Duodenal mucosa (tissue), 2 donors: Measurements from ENCODE around the gene SMAD6.

ENCODE experiments used
- H3K27ac ChIP-seq: one replicate; pipeline ENCODE4 v1.7.0; 2013; ENCODE audit warnings: low read depth, low read length
- H3K27me3 ChIP-seq, 2 donors: one replicate each; pipeline ENCODE4 v1.7.0; 2013; ENCODE audit warnings: low read length in 2 of 2, control low read depth in 1 of 2; ENCODE audit not compliant: insufficient read depth in 2 of 2, control insufficient read depth in 1 of 2
- H3K36me3 ChIP-seq, 2 donors: one replicate each; pipeline ENCODE4 v1.7.0; 2013; ENCODE audit warnings: low read length in 2 of 2, control low read depth in 1 of 2; ENCODE audit not compliant: insufficient read depth in 2 of 2, control insufficient read depth in 1 of 2
- H3K4me1 ChIP-seq, 2 donors: one replicate each; pipeline ENCODE4 v1.7.0; 2013; ENCODE audit warnings: low read length in 2 of 2, control low read depth in 1 of 2; ENCODE audit not compliant: insufficient read depth in 2 of 2, control insufficient read depth in 1 of 2
- H3K4me3 ChIP-seq, 2 donors: one replicate each; pipeline ENCODE4 v1.7.0; 2013; ENCODE audit warnings: low read length in 2 of 2, low read depth in 1 of 2
- H3K9ac ChIP-seq, 2 donors: one replicate each; pipeline ENCODE4 v1.7.0; 2013; ENCODE audit warnings: low read length in 2 of 2, low read depth in 1 of 2
- H3K9me3 ChIP-seq, 2 donors: one replicate each; pipeline ENCODE4 v1.7.0; 2013; ENCODE audit warnings: low read length in 2 of 2, control low read depth in 1 of 2; ENCODE audit not compliant: control insufficient read depth in 1 of 2

The SMAD6 gene

DNA sequence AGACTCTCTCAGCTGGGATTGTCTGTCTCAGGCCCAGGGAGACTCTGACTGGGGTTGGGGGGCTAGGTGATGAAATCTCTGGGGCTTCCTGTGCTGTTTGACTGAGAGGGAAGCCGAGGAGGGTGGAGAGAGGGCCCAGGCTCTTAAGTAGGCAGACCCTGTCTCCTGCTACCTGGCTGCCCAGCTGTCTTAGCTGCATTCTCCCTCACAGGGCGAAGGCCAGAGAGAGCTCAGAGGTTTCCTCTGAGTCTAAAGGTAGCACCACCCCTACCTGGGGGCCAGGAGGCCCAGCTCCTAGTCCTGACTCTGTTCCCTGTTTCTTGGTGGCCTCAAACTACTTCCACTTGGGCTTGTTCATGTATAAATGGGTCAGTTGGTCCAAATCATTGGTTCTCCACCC, 24.4 kb downstream of the SMAD6 start:
- H3K9me3 ChIP-seq, result no peaks in the 10 kb centered on the region
- H3K27me3 ChIP-seq, result no peaks in the 10 kb centered on the region
- H3K4me1 ChIP-seq, result peaks cover 5 to 6% of the 10 kb centered on the region in 2 donors
- peaks cover 0 to 11% of the 10 kb centered on the region in 2 donors for H3K36me3 ChIP-seq
- H3K9ac ChIP-seq, result no peak overlapping the region
- H3K4me3 ChIP-seq, result no peak overlapping the region
- H3K27ac ChIP-seq, result no peak overlapping the region

DNA sequence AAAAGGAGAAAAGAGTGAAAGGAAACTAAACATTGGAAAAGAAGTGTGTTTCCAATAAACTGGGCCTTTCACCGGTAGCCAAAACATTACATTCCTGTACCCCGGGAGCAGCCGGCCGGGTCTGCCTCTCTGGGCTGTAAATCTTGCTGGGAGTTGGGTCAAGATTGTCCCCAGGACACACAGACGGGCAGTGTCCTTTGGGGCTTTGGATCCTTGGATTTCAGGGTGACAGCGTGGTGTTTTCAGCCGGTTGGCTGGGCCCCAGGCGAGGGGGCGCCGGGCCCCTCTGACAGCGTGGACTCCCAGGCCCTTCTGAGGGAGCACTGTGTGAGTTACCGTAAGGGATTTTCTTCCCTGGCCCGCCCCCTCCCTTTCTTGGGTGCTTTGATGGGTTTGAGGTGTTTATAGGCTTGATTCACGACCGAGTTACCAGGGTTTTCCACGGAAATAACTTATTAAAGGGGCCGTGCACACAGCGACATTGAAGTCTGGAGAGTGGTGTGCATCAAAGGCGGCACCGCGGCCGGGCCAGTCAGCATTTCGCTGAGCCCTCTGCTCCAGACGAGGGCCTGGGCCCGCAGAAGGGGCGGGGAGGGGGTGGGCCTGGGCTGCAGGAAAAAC, 27.4 kb downstream of the SMAD6 start:
- Histone ChIP-seq H3K9me3 (no peaks in the 10 kb centered on the region), H3K9ac (no peak overlapping the region), H3K36me3 (peaks cover 0 to 4% of the 10 kb centered on the region in 2 donors), H3K27ac (no peak overlapping the region), H3K4me3 (no peak overlapping the region), H3K4me1 (peaks cover 6 to 12% of the 10 kb centered on the region in 2 donors), H3K27me3 (no peaks in the 10 kb centered on the region)

DNA sequence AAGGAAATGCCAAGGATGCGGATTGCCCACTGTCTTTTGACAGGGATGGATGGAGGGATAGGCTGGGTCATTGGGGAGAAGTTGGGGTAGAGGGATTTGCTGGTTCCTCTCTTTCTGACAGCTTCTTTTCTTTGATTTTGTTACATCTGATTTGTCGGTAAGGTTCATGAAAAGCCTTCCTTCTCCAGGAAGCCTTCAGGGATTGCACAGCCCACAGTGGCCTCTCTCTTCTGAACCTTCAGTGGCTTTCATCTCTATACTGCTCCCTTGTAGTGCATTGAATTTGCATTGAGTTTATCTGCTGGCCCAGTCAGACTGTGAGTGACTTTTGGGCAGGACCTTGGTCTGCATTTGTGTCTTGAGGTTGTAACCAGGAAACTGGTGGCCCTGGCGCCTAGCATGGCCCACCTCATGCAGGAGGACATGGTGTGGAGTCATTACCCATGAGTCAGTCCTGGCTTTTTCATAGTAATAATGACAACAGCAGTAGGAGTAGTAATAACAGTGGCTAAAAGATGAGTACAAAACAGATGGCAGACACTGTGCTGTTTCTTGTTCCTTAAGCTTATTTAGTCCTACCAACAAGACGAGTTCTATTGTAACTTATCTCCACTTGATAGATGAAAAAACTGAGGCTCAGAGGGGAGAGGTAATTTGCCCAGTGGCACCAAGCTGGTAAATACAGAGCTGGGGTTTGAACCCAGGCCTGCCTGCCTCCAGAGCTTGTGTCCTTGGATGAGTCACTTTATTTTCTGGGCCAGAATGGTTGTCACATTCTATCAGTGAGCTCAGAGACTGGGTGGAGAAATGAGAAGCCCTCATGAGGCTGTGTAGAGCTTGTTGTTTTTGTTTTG, 28.4 kb downstream of the SMAD6 start:
- H3K9me3 ChIP-seq, result no peaks in the 10 kb centered on the region
- no peak overlapping the region for H3K9ac ChIP-seq
- H3K27me3 ChIP-seq, result no peaks in the 10 kb centered on the region
- no peak overlapping the region for H3K4me3 ChIP-seq
- peaks cover 0 to 2% of the 10 kb centered on the region in 2 donors for H3K36me3 ChIP-seq
- no peak overlapping the region for H3K27ac ChIP-seq
- peaks cover 6 to 12% of the 10 kb centered on the region in 2 donors for H3K4me1 ChIP-seq

DNA sequence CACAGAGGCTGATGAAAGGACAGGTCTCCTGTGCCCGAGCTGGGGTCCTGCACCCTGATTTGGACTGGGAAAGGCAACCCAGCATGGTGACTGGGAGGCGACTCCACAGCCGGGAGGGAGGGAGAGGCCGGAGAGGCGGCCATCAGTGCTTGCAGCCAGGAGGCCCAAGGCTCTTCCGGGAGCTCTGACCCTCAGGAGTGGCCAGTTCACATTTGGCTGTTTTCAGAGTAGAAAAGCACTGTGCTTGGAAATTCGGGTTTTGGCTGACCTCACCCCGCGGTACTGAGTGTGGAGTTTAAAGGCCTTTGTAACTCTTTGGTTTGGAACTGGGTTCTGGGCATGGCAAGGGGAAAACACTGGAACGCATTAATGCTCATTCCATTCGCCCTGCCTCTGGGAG, 31.9 kb downstream of the SMAD6 start:
- Histone ChIP-seq H3K9ac (no peak overlapping the region), H3K27ac (no peak overlapping the region), H3K4me1 (peaks cover 0 to 12% of the 10 kb centered on the region in 2 donors), H3K36me3 (no peaks in the 10 kb centered on the region), H3K4me3 (no peak overlapping the region), H3K27me3 (no peaks in the 10 kb centered on the region), H3K9me3 (no peaks in the 10 kb centered on the region)

DNA sequence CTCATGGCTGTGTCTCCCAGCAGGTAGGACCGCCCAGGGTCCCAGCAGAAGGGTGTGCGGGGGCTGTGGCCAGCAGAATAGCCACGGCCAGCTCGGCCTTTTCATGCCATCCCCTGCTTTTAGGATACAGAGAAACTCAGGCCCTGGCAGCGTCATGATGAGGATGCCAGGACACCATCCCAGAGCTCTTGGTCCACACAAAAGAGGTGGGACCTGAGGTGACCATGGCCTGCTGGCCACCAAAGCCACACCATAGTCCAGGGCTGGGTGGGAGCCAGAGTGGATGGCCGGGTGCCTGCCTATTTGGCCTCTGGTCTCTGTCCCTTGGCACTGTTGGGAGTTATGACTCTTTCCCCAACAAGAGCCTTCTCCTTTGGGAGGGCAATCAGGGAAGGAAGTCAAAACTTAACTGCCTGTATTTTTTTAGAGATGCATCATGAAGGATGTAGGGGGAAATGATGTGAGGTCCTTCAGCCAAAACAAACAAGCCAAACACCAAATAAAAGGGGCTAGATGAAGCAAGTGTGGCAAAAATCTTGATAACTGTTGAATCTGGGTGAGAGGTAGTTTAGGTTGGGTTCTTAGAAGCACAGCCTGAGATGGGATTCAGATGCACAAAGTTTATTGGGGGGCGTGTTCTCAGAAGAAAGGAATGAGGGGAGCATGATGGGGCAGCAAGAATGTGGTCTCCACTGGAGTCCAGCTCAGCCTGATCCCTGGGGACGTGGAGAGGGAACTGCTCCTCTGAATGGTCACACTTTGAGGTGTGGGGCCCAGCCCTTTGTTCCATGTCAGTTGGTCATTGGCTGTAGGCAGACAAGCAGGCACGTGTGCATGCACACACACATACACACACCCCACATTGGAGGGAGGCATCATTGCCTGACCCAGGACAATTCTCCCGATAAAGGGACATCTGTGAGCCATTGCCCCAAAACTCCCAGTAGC, 33.2 kb downstream of the SMAD6 start:
- no peak overlapping the region for H3K27ac ChIP-seq
- no peaks in the 10 kb centered on the region for H3K36me3 ChIP-seq
- no peak overlapping the region for H3K9ac ChIP-seq
- peaks cover under 1 to 9% of the 10 kb centered on the region in 2 donors for H3K4me1 ChIP-seq
- no peaks in the 10 kb centered on the region for H3K9me3 ChIP-seq
- H3K4me3 ChIP-seq, result no peak overlapping the region
- H3K27me3 ChIP-seq, result no peaks in the 10 kb centered on the region

DNA sequence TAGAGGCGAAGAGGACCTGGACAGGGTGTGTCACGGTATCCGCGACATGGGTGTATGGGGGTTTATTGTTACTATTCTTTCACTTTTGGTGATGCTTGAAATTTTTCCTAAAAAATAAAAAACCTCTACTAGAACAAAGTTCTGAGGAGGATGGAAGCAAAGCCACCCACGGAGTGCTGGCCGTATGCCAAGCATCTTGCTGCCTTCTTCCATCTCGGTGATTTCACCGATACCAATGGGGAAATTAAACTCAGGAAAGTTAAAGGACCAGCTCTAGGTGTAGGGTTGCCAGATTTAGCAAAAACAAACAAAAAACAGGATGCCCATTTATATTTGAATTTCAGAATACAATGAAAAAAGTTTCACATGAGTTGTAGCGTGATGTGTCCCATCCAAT, 33.9 kb downstream of the SMAD6 start:
- Histone ChIP-seq H3K9me3 (no peaks in the 10 kb centered on the region), H3K4me3 (no peak overlapping the region), H3K27ac (no peak overlapping the region), H3K4me1 (peaks cover 6 to 13% of the 10 kb centered on the region in 2 donors), H3K9ac (no peak overlapping the region), H3K27me3 (no peaks in the 10 kb centered on the region), H3K36me3 (no peaks in the 10 kb centered on the region)

DNA sequence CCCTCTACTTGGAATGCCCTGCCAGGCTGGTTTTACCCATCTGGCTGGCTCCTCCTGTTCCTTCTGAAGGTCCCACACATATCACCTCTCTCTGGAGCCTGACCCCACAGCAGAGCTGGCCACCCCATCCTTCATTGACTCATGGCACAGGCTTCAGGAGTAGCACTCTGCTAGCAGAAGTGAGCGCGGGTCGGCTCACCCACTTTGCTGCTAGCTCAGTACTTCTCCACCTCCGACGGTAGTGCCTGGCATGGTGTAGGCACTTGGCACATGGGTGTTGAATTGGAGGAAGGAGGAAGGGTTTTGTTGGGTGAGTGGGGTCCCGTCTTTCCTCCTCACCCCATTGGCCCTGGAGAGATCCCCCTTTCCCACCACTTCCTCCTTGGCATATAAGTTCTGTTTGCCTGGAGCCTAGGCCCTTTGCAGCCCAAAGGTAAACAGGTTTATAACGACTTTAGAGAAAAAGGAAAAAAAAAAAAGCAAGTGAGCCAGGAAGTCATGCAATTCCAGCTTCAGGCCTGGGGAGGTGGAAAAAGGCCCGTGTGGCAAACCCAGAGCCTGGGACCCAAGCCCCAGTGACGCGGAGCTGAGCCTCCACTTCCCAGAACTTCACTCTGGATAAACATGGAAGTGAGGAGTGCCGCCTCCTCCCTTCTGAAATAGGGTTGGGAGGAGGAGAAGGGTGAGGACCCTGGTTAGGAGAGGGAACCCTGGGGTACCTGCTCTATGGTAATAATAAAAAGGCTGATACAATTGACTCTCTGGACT, 35.4 kb downstream of the SMAD6 start:
- Histone ChIP-seq H3K4me1 (peaks cover 6 to 13% of the 10 kb centered on the region in 2 donors), H3K4me3 (no peak overlapping the region), H3K9ac (no peak overlapping the region), H3K27me3 (no peaks in the 10 kb centered on the region), H3K9me3 (no peaks in the 10 kb centered on the region), H3K36me3 (no peaks in the 10 kb centered on the region), H3K27ac (no peak overlapping the region)

DNA sequence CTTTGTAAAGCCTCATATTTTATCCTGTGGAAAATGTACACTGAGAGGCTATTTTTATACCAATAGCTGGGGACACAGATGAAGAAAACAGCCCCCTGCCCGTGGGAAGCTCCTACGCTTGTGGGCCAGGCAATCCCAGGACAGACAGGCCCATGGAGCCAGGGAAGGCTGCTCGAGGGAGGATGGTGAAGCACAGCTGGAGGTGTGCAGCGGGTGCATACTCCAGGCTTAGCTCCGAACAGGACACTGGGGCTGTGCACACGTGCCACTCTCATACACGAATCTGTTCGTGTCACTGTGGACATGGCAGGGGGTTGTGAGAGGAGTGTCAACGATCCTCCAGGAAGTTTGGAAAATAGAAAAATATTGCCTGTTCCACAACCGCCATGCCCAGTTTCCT, 36.1 kb downstream of the SMAD6 start:
- Histone ChIP-seq H3K9me3 (no peaks in the 10 kb centered on the region), H3K4me3 (no peak overlapping the region), H3K36me3 (no peaks in the 10 kb centered on the region), H3K4me1 (peaks cover 6 to 13% of the 10 kb centered on the region in 2 donors), H3K27me3 (no peaks in the 10 kb centered on the region), H3K9ac (no peak overlapping the region), H3K27ac (no peak overlapping the region)

DNA sequence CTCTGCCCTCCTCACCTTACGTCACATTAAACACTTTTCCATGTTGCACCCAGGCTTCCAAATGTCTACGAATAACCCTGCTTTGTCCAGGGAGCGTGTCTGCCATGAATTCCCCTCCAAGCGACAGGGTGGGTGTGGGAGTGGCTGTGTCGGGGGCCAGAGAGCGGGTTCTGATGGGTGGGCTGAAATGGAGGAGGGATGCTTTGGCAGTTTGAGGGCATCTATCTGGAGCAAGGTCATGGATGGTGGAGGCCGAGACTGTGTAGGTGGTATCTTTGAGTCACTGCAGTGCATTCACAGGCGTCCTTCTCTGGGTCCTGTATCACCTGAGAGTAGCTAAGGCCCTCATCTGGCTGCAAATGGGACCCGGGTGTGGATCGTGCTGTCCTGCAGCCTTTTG, 36.6 kb downstream of the SMAD6 start:
- Histone ChIP-seq H3K9ac (no peak overlapping the region), H3K4me1 (peaks cover 6 to 13% of the 10 kb centered on the region in 2 donors), H3K27ac (no peak overlapping the region), H3K27me3 (no peaks in the 10 kb centered on the region), H3K4me3 (no peak overlapping the region), H3K36me3 (no peaks in the 10 kb centered on the region), H3K9me3 (no peaks in the 10 kb centered on the region)
